NCI-H460 (cell line): ENCODE measurements around the gene NEGR1. TPM values are rescaled to one million over a fixed set of nuclear protein-coding genes. Genes with fewer than 3 reads are reported as not detected.

Experiments
- DNase-seq: peaks from one replicate; pipeline ENCODE4 v3.0.0-alpha.2; 2016; ENCODE audit warnings: low read depth; ENCODE audit errors: extremely low read depth
- total RNA-seq: library from RNA; depleted of rRNA; stranded (reverse); fragments of >200 nt; shearing (Covaris generic); gene quantifications from 2 replicates; pipeline ENCODE4 v1.2.3, GENCODE V29; 2014

Gene NEGR1
- total RNA-seq, 1 experiment from 2014 or later = 2.3 TPM

- DNase-seq = no peak
These were observed 631.1 kb downstream of the NEGR1 start for GRCh38 chr1:71651214-71651613.

GRCh38 chr1:71650119-71650518 is 632.2 kb downstream of the NEGR1 start:
- DNase-seq = no peak

GRCh38 chr1:71649608-71650007 is 632.7 kb downstream of the NEGR1 start:
- DNase-seq = no peak

- DNase-seq = no peak
These were observed 634.6 kb downstream of the NEGR1 start for GRCh38 chr1:71647513-71648300.

GRCh38 chr1:71645015-71645414 is 637.3 kb downstream of the NEGR1 start:
- DNase-seq = no peak

GRCh38 chr1:71641903-71642302 is 640.4 kb downstream of the NEGR1 start:
- DNase-seq = no peak

- DNase-seq = no peak
These were observed 641.3 kb downstream of the NEGR1 start for GRCh38 chr1:71640998-71641397.

- no peak for DNase-seq
These were observed 642.2 kb downstream of the NEGR1 start for GRCh38 chr1:71640116-71640515.

- no peak for DNase-seq
These were observed 644.1 kb downstream of the NEGR1 start for GRCh38 chr1:71638081-71638766.

GRCh38 chr1:71635568-71635967 is 646.8 kb downstream of the NEGR1 start:
- DNase-seq = no peak

- no peak for DNase-seq
These were observed 648.2 kb downstream of the NEGR1 start for GRCh38 chr1:71634159-71634558.

GRCh38 chr1:71630073-71630472 is 652.3 kb downstream of the NEGR1 start:
- DNase-seq = no peak

- DNase-seq = no peak
These were observed 657.3 kb downstream of the NEGR1 start for GRCh38 chr1:71625004-71625403.

- no peak for DNase-seq
These were observed 658.5 kb downstream of the NEGR1 start for GRCh38 chr1:71623888-71624287.

- DNase-seq = no peak
These were observed 660.6 kb downstream of the NEGR1 start for GRCh38 chr1:71621785-71622184.

GRCh38 chr1:71618766-71619530 is 663.4 kb downstream of the NEGR1 start:
- DNase-seq = no peak

- DNase-seq = no peak
These were observed 664.1 kb downstream of the NEGR1 start for GRCh38 chr1:71618191-71618590.

- DNase-seq = no peak
These were observed 671.9 kb downstream of the NEGR1 start for GRCh38 chr1:71610476-71610875.

GRCh38 chr1:71603044-71603776 is 679.1 kb downstream of the NEGR1 start:
- DNase-seq = no peak

- DNase-seq = no peak
These were observed 682.3 kb downstream of the NEGR1 start for GRCh38 chr1:71600023-71600422.

GRCh38 chr1:71599306-71599705 is 683.0 kb downstream of the NEGR1 start:
- no peak for DNase-seq
